IMR-90 (cell line): ENCODE measurements around the gene TIGD3. TPM values are rescaled to one million over a fixed set of nuclear protein-coding genes. Genes with fewer than 3 reads are reported as not detected.

ENCODE experiments used
- ATAC-seq: fragments of 200-7000 bp; cut with Tn5 transposase; 2 replicates; pipeline ENCODE4 v1.9.1; 2020; ENCODE audit warnings: low read depth, mild to moderate bottlenecking, moderate library complexity
- BruUV-seq: library from RNA; stranded (reverse); fragments of 400-500 nt; replicated peaks from 2 replicates; lab custom pipeline; 2021; lab: Mats Ljungman, UMichigan
- CTCF ChIA-PET: fragments of 300-600 bp; formaldehyde crosslinking; extraction: SDS; loops from one replicate; lab custom pipeline; 2021; ENCODE audit warnings: antibody characterized with exemption; lab: Yijun Ruan, JAX
- POLR2A ChIA-PET: fragments of 300-600 bp; sonication (Branson Sonifier 250); formaldehyde crosslinking; loops from one replicate; lab custom pipeline; 2022; ENCODE audit warnings: antibody characterized with exemption; ENCODE audit not compliant: unreplicated experiment; lab: Charles Lee
- DNase-seq: peaks from one replicate; pipeline ENCODE4 v3.0.0; 2013
- H2AFZ ChIP-seq: replicated peaks from 2 replicates; pipeline ENCODE3; 2013; ENCODE audit warnings: low read length, mild to moderate bottlenecking; ENCODE audit not compliant: poor library complexity
- H2AK5ac ChIP-seq: 2 replicates; pipeline ENCODE4 v1.6.1; 2013; ENCODE audit warnings: low read depth, low read length, inconsistent platforms
- H2AK9ac ChIP-seq: replicated peaks from 2 replicates; pipeline ENCODE3; 2013; ENCODE audit warnings: mild to moderate bottlenecking, low read depth, low read length, moderate library complexity; ENCODE audit not compliant: poor library complexity
- H2BK120ac ChIP-seq: 2 replicates; pipeline ENCODE4 v1.6.1; 2013; ENCODE audit warnings: low read depth, low read length, inconsistent platforms
- H2BK15ac ChIP-seq: 3 replicates; pipeline ENCODE4 v1.6.1; 2013; ENCODE audit warnings: low read depth, low read length, inconsistent platforms
- H2BK20ac ChIP-seq: 2 replicates; pipeline ENCODE4 v1.6.1; 2013; ENCODE audit warnings: low read depth, mild to moderate bottlenecking, inconsistent platforms, low read length, moderate library complexity
- H2BK5ac ChIP-seq: 2 replicates; pipeline ENCODE4 v1.6.1; 2013; ENCODE audit warnings: mild to moderate bottlenecking, low read depth, low read length, inconsistent platforms; ENCODE audit not compliant: poor library complexity, severe bottlenecking
- H3K14ac ChIP-seq: replicated peaks from 2 replicates; pipeline ENCODE4 v1.6.1; 2013; ENCODE audit warnings: low read depth, low read length, inconsistent platforms
- H3K18ac ChIP-seq: 2 replicates; pipeline ENCODE4 v1.6.1; 2013; ENCODE audit warnings: low read depth, low read length, control low read depth
- H3K23ac ChIP-seq: 2 replicates; pipeline ENCODE4 v1.6.1; 2013; ENCODE audit warnings: low read depth, low read length, inconsistent platforms
- H3K27ac ChIP-seq: 2 replicates; pipeline ENCODE4 v1.5.1; 2013; ENCODE audit warnings: mild to moderate bottlenecking, control low read depth, low read length; ENCODE audit not compliant: insufficient read depth
- H3K27me3 ChIP-seq: 2 replicates; pipeline ENCODE4 v1.6.1; 2013; ENCODE audit warnings: low read length; ENCODE audit not compliant: control insufficient read depth, insufficient read depth
- H3K36me3 ChIP-seq: 2 replicates; pipeline ENCODE4 v1.6.1; 2013; ENCODE audit warnings: low read length, mixed read lengths; ENCODE audit not compliant: control insufficient read depth, insufficient read depth
- H3K4ac ChIP-seq: 2 replicates; pipeline ENCODE4 v1.6.1; 2013; ENCODE audit warnings: low read depth, low read length, inconsistent platforms
- H3K4me1 ChIP-seq: 2 replicates; pipeline ENCODE4 v1.6.1; 2013; ENCODE audit warnings: low read length, mixed read lengths; ENCODE audit not compliant: control insufficient read depth, insufficient read depth
- H3K4me2 ChIP-seq: 2 replicates; pipeline ENCODE4 v1.6.1; 2013; ENCODE audit warnings: low read depth, mild to moderate bottlenecking, control low read depth, low read length, moderate library complexity
- H3K4me3 ChIP-seq: 2 replicates; pipeline ENCODE4 v1.5.1; 2013; ENCODE audit warnings: low read depth, mild to moderate bottlenecking, control low read depth, low read length, moderate library complexity; ENCODE audit not compliant: insufficient read depth
- H3K56ac ChIP-seq: 2 replicates; pipeline ENCODE4 v1.6.1; 2013; ENCODE audit warnings: low read length, inconsistent platforms; ENCODE audit not compliant: insufficient read depth; ENCODE audit errors: extremely low read depth
- H3K79me1 ChIP-seq, 2 experiments: 2 replicates each; pipeline ENCODE4 v1.6.1; 2013; ENCODE audit warnings: low read length in 2 of 2, inconsistent platforms in 1 of 2, low read depth in 1 of 2
- H3K9ac ChIP-seq: 2 replicates; pipeline ENCODE4 v1.6.1; 2013; ENCODE audit warnings: low read depth, low read length, control low read depth
- H3K9me1 ChIP-seq: 2 replicates; pipeline ENCODE4 v1.6.1; 2013; ENCODE audit warnings: low read length, inconsistent platforms; ENCODE audit not compliant: insufficient read depth
- H3K9me3 ChIP-seq: 2 replicates; pipeline ENCODE4 v1.6.1; 2013; ENCODE audit warnings: low read length; ENCODE audit not compliant: control insufficient read depth, insufficient read depth
- H4K20me1 ChIP-seq: 2 replicates; pipeline ENCODE4 v1.6.1; 2013; ENCODE audit warnings: low read length, inconsistent platforms; ENCODE audit not compliant: insufficient read depth
- H4K5ac ChIP-seq: 2 replicates; pipeline ENCODE4 v1.6.1; 2013; ENCODE audit warnings: mild to moderate bottlenecking, low read depth, low read length, control low read depth
- H4K8ac ChIP-seq, 2 experiments: 2 replicates each; pipeline ENCODE4 v1.6.1; 2013; ENCODE audit warnings: low read depth in 2 of 2, low read length in 2 of 2, control low read depth in 1 of 2, inconsistent platforms in 1 of 2
- H4K91ac ChIP-seq: 2 replicates; pipeline ENCODE4 v1.6.1; 2013; ENCODE audit warnings: low read depth, low read length, inconsistent platforms; ENCODE audit not compliant: insufficient read depth
- CTCF ChIP-seq: conservative IDR thresholded peaks from 2 replicates; pipeline ENCODE4 v1.5.1; 2012; ENCODE audit warnings: mild to moderate bottlenecking, low read depth, low read length, improper control_type of control experiment
- ELK1 ChIP-seq: fragments of 150-350 bp; IDR thresholded peaks from 2 replicates; pipeline ENCODE4 v1.6.1; 2016; ENCODE audit warnings: low read depth, mild to moderate bottlenecking, low read length, moderate library complexity, borderline replicate concordance
- MAFK ChIP-seq: IDR thresholded peaks from 2 replicates; pipeline ENCODE4 v1.6.1; 2012; ENCODE audit warnings: low read depth, low read length, improper control_type of control experiment
- MXI1 ChIP-seq: IDR thresholded peaks from 2 replicates; pipeline ENCODE4 v1.6.1; 2012; ENCODE audit warnings: low read depth, mild to moderate bottlenecking, low read length, moderate library complexity, borderline replicate concordance
- NFE2L2 ChIP-seq: fragments of 150-350 bp; IDR thresholded peaks from 2 replicates; pipeline ENCODE4 v1.6.1; 2016; ENCODE audit warnings: low read depth, mild to moderate bottlenecking, low read length
- RCOR1 ChIP-seq: IDR thresholded peaks from 2 replicates; pipeline ENCODE4 v1.6.1; 2012; ENCODE audit warnings: mild to moderate bottlenecking, low read length, improper control_type of control experiment; ENCODE audit not compliant: insufficient replicate concordance
- SMC3 ChIP-seq: fragments of 150-350 bp; IDR thresholded peaks from 2 replicates; pipeline ENCODE4 v1.6.1; 2016; ENCODE audit warnings: low read depth, mild to moderate bottlenecking, antibody characterized with exemption, low read length, moderate library complexity
- WGBS, 2 experiments: methylation state at CpG; one replicate each; pipeline versions ENCODE4 v1.1.5 to v1.1.7; 2013; ENCODE audit warnings: missing lambda C conversion rate in 2 of 2; ENCODE audit not compliant: insufficient read length in 1 of 2; ENCODE audit errors: extremely low coverage in 2 of 2; 5-methylcytosine and 5-hydroxymethylcytosine counted together
- dilution Hi-C: fragments of 300-500 bp; cut with HindIII; formaldehyde crosslinking; loops from one replicate; pipeline ENCODE4 v1.14.3; 2018; ENCODE audit warnings: low sequenced_read_pairs; ENCODE audit not compliant: unreplicated experiment
- in situ Hi-C: fragments of 300-500 bp; cut with MboI; formaldehyde crosslinking; loops from 3 replicates; pipeline ENCODE4 v1.14.3; 2019; ENCODE audit warnings: low sequenced_read_pairs, inconsistent platforms, mixed read lengths
- intact Hi-C: fragments of 100-400 bp; cut with micrococcal nuclease; formaldehyde crosslinking; loops from 2 replicates; pipeline ENCODE4 v1.10.0; 2022
- polyA plus RNA-seq, 3 experiments: library from polyadenylated mRNA; depleted of rRNA; stranded (reverse); fragments of >200 nt; gene quantifications; 2 replicates each; pipeline ENCODE4 v1.2.3, GENCODE V29; 2012; ENCODE audit warnings: low replicate concordance in 1 of 3
- total RNA-seq: library from RNA; depleted of rRNA; stranded (reverse); fragments of >200 nt; gene quantifications from 2 replicates; pipeline ENCODE4 v1.2.3, GENCODE V29; 2012
- TF ChIP-seq, protein P1 (sequence below): fragments of 150-350 bp; IDR thresholded peaks from 2 replicates; pipeline ENCODE4 v1.6.1; 2017; ENCODE audit warnings: mild to moderate bottlenecking, antibody characterized with exemption, low read length, low read depth

TIGD3 gene
- total and polyA plus RNA-seq, 2 of the 4 experiments (the other 2 are of a cell fraction), result 0.12 TPM; not detected in 1

GRCh38 chr11:65353376-65353775, 1.2 kb upstream of the TIGD3 start:
- 81% methylated on average over 7 of the region's 7 CpGs; no CpG with 5 or more reads in 1 of the 2 experiments for WGBS, 2 experiments
- DNase-seq (no peak), ATAC-seq (no peak)
- Histone ChIP-seq H2BK20ac (no peak overlapping the region), H2AFZ (no peak overlapping the region), H3K18ac (no peak overlapping the region), H2AK5ac (no peak overlapping the region), H3K36me3 (peaks cover 33% of the 10 kb centered on the region), H3K23ac (no peak overlapping the region), H4K8ac (no peak overlapping the region), H4K91ac (no peak overlapping the region), H3K4ac (no peak overlapping the region), H2BK15ac (no peak overlapping the region), H2BK120ac (no peak overlapping the region), H3K4me1 (peaks cover 8% of the 10 kb centered on the region), H3K4me2 (no peak overlapping the region; the same call in 1 of the 2 replicates), H4K20me1 (peaks cover 15% of the 10 kb centered on the region), H3K14ac (no peak overlapping the region), H3K9me3 (no peaks in the 10 kb centered on the region), H3K9ac (no peak overlapping the region), H2AK9ac (no peak overlapping the region), H3K4me3 (no peak overlapping the region), H3K56ac (no peak overlapping the region), H3K79me1 (0 out of 4 replicates have a peak, but pooled peaks cover 0 to 4% of the 10 kb centered on the region in 2 experiments), H3K27me3 (peaks cover 22% of the 10 kb centered on the region), H2BK5ac (no peak overlapping the region), H3K27ac (no peak overlapping the region), H3K9me1 (peaks cover 9% of the 10 kb centered on the region; the same call in 1 of the 2 replicates), H4K5ac (no peak overlapping the region)
- dilution Hi-C loops (no loop called here), in situ Hi-C loops (no loop called here), intact Hi-C loops (loop anchor here (1.0 kb wide), 1 partner anchor 36 kb away; no protein-coding TSS in a partner anchor)
- ChIA-PET POLR2A (no interaction called here), CTCF (interaction anchor here (0.7 kb wide), 1 partner anchor 40 kb away, joined by 3 read pairs; no protein-coding TSS in a partner anchor)
- TF ChIP-seq NFE2L2 (no peak), ELK1 (no peak), CTCF (no peak), SMC3 (no peak), MXI1 (no peak), MAFK (no peak), RCOR1 (no peak)
- TF ChIP-seq, protein P1, sequence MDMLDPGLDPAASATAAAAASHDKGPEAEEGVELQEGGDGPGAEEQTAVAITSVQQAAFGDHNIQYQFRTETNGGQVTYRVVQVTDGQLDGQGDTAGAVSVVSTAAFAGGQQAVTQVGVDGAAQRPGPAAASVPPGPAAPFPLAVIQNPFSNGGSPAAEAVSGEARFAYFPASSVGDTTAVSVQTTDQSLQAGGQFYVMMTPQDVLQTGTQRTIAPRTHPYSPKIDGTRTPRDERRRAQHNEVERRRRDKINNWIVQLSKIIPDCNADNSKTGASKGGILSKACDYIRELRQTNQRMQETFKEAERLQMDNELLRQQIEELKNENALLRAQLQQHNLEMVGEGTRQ, result no peak
- no TSS peak for BruUV-seq
